ENCODE data around the gene STYXL1.

STYXL1 gene

GRCh38 chr7:75960372-75960771 lies 87.4 kb downstream of the STYXL1 start:
- H3K27ac ChIP-seq = no peak overlapping the region
- no peak for TF ChIP-seq CTCF (conservative IDR thresholded peaks at IDR 0.05)
- no peak for TF ChIP-seq ZFX (IDR thresholded peaks at IDR 0.05)

- peak overlapping the region; percentile 61 for H3K27ac ChIP-seq
- TF ChIP-seq ZFX (IDR thresholded peaks at IDR 0.05) = no peak
- TF ChIP-seq CTCF (conservative IDR thresholded peaks at IDR 0.05) = no peak
These were observed 88.8 kb downstream of the STYXL1 start for GRCh38 chr7:75958802-75959543.

- 0 out of 2 replicates have a peak overlapping the region, but pooled peaks have one; percentile 0 for H3K27ac ChIP-seq
These were observed 90.6 kb downstream of the STYXL1 start for GRCh38 chr7:75957021-75957736.

GRCh38 chr7:75955331-75955955 lies 92.4 kb downstream of the STYXL1 start:
- TF ChIP-seq ZFX (IDR thresholded peaks at IDR 0.05) (no peak), CTCF (conservative IDR thresholded peaks at IDR 0.05) (no peak)
- H3K27ac ChIP-seq = no peak overlapping the region

More at GRCh38 chr7:75957021-75957736, 90.6 kb downstream of the STYXL1 start:
- TF ChIP-seq CTCF (conservative IDR thresholded peaks at IDR 0.05) = no peak
- TF ChIP-seq ZFX (IDR thresholded peaks at IDR 0.05) = no peak

GRCh38 chr7:75953931-75954330 lies 93.9 kb downstream of the STYXL1 start:
- H3K27ac ChIP-seq = no peak overlapping the region
- no peak for TF ChIP-seq CTCF (conservative IDR thresholded peaks at IDR 0.05)
- TF ChIP-seq ZFX (IDR thresholded peaks at IDR 0.05) = no peak

GRCh38 chr7:75953431-75953830 lies 94.4 kb downstream of the STYXL1 start:
- no peak for TF ChIP-seq ZFX (IDR thresholded peaks at IDR 0.05)
- TF ChIP-seq CTCF (conservative IDR thresholded peaks at IDR 0.05) = no peak
- H3K27ac ChIP-seq = no peak overlapping the region

GRCh38 chr7:75951506-75951905 lies 96.3 kb downstream of the STYXL1 start:
- no peak overlapping the region; the same call in 1 of the 2 replicates for H3K27ac ChIP-seq
- TF ChIP-seq ZFX (IDR thresholded peaks at IDR 0.05) (no peak), CTCF (conservative IDR thresholded peaks at IDR 0.05) (no peak)

Data from C4-2B (cell line).